ENCODE data around the gene MRGPRE.

DNA sequence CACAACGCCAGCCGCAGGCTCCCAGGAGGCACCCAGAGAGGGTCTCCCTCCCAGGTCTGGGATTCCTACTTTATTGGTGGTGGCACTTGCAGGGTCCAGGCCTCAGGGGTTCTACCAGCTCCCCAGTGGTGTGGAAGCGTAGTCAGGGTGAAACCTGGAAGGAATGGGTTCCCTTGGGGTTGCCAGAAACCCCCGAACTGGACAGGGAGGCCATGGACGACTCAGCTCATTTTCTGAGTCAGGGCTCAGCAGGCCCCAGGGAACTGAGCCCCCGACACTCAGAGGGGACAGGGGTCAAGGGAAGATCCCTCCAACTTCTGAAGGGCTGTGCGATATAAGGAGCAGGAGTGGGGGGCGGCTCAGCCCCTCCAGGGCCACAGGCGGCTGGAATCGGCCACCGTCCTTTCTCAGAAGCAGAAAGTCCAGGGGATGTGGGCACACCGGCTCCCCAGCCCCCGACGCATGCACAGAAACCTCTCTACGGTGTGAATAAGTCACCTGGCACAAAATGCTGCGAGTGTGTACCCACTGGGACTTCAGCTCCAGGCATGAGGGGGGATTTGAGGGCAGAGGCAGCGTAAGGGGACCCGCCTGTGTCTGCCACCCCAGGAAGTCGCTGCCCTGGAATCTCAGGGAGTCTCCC, 38.7 kb downstream of the MRGPRE start:
- TF ChIP-seq EP300 (IDR thresholded peaks at IDR 0.05): no peak
- no peak for TF ChIP-seq POLR2A (IDR thresholded peaks at IDR 0.05)
- TF ChIP-seq, protein P1, sequence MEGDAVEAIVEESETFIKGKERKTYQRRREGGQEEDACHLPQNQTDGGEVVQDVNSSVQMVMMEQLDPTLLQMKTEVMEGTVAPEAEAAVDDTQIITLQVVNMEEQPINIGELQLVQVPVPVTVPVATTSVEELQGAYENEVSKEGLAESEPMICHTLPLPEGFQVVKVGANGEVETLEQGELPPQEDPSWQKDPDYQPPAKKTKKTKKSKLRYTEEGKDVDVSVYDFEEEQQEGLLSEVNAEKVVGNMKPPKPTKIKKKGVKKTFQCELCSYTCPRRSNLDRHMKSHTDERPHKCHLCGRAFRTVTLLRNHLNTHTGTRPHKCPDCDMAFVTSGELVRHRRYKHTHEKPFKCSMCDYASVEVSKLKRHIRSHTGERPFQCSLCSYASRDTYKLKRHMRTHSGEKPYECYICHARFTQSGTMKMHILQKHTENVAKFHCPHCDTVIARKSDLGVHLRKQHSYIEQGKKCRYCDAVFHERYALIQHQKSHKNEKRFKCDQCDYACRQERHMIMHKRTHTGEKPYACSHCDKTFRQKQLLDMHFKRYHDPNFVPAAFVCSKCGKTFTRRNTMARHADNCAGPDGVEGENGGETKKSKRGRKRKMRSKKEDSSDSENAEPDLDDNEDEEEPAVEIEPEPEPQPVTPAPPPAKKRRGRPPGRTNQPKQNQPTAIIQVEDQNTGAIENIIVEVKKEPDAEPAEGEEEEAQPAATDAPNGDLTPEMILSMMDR (IDR thresholded peaks at IDR 0.05): no peak

Measured in sigmoid colon (tissue), 4 donors.